HK-2 (cell line): ENCODE measurements around the gene HTT.

Experiments used
- DNase-seq: peaks from one replicate; pipeline ENCODE4 v3.0.0-alpha.2; 2018; ENCODE audit not compliant: unreplicated experiment

Gene HTT

DNA sequence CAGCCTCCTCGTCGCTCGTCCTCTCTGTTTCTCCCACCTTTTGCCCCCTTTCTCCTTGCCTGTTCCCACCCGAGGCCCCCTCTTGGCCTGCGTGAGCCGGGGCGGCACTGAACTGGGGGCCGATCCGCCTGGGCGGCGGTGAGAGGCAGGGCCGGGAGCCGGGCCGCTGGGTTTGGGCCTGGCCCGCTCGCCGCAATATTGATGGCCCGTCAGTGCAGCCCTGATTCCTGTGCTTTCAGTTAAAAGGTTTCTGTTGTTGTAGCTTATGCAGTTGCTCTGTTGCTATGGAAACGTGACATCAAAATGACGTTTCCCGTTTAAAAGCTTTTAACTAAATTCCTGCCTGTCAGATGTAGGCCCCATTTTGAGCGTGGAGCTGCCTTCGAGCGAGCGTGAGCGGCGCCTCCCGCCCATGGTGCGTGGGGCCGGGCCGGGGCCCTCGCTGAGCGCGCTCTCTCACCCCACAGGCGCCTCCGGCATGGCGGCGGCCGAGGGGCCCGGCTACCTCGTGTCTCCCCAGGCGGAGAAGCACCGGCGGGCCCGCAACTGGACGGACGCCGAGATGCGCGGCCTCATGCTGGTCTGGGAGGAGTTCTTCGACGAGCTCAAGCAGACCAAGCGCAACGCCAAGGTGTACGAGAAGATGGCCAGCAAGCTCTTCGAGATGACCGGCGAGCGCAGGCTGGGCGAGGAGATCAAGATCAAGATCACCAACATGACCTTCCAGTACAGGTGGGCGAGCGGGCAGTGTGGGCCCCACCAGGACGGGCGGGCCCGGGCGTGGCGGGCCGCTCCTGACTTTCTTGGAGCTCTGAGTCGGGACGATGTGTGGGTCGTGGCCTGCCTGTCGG, 174.6 kb downstream of the HTT start, which contains the start of gene MSANTD1:
Gene MSANTD1 (plus strand): TSS at position 349 of the 851 bp plus-strand sequence. CDS start 64 bp downstream, at position 413.
- DNase-seq, result no peak

DNA sequence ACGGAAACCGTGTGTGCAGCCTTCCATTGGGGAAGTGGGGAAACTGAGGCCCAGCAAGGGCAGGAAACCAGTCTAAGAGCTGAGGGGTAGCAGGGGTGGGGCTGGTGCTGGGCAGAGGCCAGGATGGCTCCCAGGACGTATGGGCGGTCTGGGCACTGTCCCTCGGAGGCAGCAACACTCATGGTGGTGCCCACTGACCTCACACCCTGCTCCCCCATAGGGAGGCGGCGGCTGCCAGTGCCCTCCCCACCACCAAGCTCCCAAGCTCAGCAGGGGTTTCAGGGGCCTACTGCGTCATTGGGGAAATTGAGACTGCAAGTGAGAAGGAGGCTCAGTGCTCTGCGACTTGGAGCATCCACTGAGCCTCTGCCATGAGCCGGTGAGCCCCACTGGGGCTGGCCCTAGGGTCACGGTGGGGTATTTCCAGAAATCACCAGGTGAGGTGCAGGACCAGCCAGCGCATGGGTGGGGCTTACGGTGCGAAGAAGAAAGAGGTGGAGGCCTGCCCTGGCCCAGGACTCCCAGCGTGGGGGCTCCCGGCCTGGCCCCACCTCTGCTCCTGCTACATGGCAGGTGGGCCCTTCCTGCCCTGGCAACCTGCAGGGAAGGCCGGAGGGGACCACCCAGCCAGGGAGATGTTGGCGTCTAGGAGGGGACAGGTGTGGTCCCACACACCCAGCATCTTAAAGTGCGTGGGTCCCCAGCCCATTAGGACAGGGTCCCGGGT, 175.4 kb downstream of the HTT start:
- DNase-seq, result no peak

DNA sequence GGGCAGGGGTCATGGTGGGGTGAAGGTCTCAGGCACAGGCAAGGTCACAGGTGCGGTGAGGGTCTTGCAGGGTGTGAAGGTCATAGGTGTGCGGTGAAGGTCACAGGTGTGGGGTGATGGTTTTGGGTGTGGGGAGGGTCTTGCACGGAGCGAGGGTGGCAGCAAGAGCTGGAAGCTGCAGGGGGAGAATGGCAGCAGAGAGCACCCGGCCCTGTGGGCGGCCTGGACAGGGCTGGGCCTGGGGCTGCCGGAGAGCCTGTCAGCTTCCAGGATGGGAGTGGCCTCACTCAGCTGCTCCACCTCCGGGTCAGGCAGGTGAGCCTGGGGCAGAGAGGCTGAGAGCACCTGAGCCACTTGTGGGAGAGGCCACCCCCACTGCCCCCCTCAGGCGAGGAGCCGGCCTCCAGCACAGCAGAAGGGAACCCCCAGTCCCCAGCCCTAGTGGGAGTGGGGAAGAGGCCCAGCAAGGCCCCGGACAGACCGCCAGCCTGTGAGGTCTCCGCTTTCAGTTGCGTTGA, 176.0 kb downstream of the HTT start:
- DNase-seq, result no peak

DNA sequence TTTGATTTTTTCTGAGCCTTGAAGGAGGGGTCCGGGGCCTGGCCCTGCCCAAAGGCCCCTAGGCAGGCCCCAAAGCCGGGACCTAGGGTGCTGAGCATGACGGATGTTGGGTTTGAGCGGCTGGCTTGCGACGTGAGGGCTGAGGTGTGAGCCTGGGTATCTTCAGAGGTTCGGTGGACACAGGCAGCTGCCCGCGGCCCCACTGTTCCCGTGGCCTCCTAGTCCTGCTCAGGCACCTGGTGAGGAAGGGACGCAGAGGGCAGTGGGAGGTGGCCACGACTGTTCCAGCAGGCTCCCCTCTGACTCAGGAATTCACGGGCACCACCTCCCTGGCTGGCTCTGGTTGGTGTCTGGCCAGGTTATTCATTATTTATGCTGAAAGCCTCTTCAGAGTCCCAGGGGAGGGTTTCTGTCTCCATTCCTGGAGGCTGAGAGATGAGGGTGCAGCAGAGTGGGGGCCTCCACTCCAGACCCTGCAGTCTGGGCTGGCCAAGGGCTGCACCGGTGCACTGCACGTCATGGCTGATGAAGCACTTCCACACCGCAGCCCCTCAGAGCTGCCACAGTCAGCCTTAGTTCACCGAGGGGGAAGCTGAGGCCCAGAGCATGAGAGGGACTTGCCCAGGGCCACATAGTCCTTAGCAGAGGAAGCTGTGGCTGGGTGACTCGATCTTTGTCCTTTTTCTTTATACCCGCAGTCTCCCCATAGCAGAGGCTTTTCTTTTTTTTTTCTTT, 176.6 kb downstream of the HTT start:
- DNase-seq, result peak; percentile 72

DNA sequence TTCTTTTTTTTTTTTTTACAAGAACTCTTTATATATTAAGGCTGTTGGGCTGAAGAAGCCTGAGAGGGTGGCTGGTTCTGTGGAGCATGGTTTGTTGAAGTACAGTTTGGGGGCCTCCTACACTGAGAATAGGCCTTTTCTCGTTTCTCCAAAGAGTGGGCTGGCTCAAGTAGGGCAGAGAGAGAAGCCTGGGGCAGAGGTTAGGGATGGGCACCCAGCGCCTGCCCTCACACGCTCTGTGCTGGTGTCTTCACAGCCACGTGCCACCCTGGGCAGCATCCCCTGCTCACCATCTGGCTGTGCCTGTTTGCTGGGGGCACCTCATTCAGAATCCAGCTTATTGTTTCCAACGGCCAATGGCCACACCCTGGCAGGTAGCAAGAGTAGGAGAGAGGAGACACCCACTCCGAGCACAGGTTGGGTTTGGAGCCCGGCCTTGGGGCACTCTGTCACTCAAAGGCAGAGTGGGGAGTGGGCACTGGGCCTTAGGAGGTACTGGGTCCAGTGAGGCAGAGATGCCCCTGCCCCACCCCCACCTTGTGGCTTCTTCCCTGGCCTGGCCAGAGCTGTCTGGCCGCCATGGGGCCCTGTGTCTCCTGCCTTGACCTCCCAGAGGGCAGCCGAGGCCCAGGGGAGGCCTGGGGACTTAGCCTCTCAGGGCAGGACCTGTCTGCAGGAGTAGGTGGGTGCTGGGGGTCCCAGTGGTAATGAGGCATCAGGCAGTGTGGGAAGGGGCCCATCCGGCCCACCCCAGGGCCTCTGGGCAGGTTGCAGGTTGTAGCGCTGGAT, 177.4 kb downstream of the HTT start:
- no peak for DNase-seq

GRCh38 chr4:3252480-3252828, 178.0 kb downstream of the HTT start:
- no peak for DNase-seq

DNA sequence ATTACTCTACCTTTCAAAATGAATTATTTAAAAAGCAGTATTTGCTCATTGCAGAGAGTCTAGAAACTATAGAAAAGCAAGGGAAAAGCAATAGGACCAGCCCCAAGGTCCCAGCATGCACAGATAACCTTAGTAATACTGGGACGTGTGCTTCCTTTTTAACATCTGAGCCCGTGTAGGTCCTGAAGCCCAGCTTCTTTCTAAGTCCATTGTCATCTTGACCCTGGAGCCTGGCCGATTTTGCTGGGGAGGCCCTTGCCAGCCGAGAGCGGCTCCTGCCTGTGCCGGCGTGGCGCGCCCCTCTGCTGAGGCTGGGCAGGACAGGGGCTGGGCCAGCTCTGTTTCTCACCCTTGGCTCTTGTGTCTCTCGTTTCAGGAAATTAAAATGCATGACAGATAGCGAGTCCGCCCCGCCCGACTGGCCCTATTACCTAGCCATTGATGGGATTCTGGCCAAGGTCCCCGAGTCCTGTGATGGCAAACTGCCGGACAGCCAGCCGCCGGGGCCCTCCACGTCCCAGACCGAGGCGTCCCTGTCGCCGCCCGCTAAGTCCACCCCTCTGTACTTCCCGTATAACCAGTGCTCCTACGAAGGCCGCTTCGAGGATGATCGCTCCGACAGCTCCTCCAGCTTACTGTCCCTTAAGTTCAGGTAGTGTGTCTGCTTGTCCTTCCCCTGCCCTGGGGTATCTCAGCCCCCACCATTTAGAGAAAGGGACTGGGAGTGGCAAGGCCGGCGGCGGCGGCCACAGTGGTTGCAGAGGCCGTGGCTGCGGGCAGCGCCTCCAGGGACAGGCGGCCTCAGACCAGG, 178.6 kb downstream of the HTT start:
- DNase-seq, result no peak

DNA sequence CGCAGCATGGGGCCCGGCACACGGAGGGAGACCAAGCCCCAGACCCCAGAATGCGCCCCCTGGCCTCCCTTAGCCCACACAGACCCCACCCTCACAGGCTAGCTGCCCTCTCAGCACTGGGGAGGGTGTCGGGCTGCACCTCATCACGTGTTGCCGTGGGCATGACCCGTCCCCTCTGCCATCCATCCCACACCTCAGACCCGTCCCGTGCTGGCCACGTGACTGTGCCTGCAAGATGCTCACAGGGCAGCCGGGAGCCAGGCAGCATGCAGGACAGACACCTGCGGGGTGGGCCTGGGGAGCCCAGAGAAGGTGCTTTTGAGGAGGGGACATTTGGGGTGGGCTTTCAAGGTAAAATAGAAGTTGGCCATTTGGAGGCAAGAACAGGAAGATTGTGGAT, 179.3 kb downstream of the HTT start:
- DNase-seq, result no peak

GRCh38 chr4:3254302-3255131, 180.0 kb downstream of the HTT start:
- no peak for DNase-seq

DNA sequence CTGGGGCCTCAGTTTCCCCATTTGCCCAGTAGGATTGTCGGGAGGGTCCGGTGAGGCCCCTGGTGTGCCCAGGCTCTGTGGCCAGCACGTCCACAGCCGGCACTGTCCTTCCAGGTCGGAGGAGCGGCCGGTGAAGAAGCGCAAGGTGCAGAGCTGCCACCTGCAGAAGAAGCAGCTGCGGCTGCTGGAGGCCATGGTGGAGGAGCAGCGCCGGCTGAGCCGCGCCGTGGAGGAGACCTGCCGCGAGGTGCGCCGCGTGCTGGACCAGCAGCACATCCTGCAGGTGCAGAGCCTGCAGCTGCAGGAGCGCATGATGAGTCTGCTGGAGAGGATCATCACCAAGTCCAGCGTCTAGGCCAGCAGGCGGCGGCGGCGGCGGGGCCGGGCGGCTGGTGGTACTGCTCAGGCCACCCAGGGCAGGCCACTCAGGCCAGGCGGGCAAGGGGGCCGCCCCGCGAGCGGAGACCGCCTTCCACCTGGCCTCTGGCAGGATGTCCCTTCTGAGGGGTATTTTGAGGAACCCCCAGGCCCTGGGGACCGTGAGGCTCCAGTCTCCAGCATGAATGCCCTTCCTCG, 181.2 kb downstream of the HTT start:
- DNase-seq, result no peak

GRCh38 chr4:3256230-3257102, 182.0 kb downstream of the HTT start:
- DNase-seq, result no peak

GRCh38 chr4:3257103-3257555, 182.6 kb downstream of the HTT start:
- no peak for DNase-seq

DNA sequence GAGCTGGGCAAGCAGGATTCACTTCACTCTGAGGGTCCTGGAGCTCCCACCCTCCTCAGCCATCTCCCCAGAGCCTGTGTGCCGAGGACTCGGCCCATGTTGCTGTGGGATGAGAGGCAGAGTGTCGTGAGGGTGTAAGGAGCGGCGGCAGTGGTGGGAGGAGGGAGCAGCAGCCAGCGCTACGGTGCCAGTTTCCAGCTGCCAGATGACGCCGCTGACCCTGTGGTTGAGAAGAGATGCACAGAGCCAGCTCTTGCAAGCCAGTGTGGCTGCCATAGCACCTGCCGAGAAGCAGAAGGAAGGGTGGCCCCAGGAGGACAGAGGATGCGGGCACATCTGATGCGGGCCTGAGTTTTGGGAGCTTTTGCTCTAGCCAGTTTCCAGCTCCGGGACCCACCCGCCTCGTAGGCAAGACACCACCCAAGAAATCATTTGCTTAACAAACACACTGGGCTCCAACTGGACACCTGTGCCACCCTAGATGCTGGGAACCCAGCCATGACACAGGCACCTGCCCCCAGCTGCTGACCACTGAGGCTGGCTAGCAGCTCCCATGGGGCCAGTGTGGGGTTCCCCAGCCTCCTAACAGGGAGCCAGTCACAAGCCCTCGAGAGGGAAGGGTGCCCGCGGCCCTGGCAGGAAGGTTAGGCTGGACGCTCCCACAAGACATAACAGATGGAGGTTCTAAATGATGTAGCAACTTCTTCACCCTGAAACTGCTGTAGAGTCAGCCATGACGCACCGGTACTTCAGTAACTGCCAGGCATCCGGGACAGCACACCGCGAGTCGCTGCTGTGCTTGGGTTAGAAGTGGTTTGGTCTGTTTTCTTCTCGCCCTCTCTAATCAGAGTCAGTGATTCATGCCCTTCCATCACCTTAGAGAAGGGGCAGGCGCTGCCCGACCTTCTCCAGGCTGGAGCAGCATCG, 183.3 kb downstream of the HTT start:
- DNase-seq, result peak; percentile 76

GRCh38 chr4:3261411-3262207, 187.1 kb downstream of the HTT start:
- DNase-seq, result no peak

DNA sequence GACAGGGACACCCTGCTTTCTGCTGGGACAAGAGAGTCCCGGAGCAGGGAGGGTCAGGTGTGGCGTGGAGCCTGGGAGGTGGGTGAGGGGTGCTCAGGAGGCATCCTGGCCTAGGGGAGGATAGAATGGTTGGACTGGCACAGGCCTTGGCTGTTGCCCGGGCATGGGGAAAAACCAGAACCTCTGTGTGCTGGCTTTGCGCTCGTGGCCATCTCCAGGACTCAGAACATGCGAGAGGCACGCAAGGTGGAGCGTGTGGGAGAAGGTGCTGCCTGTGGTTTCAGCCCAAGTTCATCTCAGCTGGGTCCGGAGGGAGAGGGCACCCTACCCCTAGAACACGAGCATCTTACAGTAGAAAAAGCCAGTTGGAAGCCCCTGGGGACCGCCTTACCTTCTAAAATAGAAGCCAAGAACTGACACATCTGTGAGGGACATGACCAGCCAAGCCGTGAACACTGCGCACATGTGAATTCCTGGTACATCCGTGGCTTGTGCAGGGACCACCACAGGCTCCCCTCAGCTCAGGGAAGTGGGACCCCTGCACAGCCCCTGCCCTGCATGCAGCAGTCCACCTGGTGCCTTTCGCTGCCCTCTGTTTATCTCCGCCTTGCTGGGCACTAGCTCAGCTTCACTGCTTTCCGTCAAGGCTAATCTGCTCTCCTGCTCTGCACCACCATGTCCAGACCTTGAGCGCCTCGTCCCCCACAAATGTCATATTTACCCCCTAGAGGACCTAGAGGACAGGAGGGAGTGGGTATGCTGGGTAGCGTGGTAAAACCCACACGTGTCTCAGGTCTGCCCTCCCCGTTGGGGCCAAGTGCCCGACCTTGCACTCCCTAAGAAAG, 187.9 kb downstream of the HTT start:
- no peak for DNase-seq
